NCI-H1048 (cell line): ENCODE data around the gene IL17C.

Experiments used
- DNase-seq: peaks from one replicate; lab custom pipeline; 2025; lab: John Stamatoyannopoulos, UW

Gene IL17C

GRCh38 chr16:88628512-88628974, 9.8 kb upstream of the IL17C start:
- no peak for DNase-seq

- no peak for DNase-seq
Measured at GRCh38 chr16:88629835-88630234, 8.5 kb upstream of the IL17C start.

DNA sequence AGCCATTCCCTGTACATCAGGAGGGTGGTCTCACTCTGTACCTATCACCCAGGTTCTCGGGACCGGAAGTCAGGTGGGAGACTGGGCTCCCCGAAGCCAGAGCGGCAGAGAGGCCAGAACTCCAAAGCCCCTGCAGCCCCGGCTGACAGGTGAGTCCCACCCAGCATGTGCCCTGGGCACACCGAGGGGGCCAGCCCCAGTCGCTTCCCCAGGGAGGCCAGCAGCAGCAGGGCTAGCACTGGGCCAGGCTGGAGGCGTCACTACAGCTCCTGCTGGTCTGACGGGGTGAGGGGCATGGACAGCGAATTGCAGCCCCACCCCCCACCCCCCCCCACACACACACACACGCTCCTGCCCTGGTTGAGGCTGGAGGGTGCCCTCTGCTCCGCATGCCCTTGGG, 7.9 kb upstream of the IL17C start:
- DNase-seq = no peak

GRCh38 chr16:88630941-88631340, 7.4 kb upstream of the IL17C start:
- DNase-seq = no peak

DNA sequence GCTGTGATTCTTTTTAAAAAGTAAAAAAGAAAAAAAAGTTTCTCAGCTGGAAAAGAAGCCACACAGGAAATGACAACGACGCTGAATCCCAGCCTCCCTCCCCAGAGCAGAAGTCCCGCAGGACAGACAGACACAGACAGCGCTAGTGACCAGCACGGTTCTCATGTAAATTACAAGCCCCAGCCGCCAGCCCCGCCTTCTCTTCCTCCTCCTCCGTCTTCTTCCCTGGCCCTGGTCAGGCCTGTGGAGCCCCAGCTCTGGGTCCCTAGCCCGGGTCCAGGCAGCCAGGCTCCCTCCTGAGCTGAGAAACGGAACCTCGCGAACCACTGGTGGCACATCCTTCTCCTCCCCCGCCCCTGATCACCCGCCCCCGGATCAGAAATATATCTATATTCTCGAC, 7.0 kb upstream of the IL17C start:
- DNase-seq = no peak

DNA sequence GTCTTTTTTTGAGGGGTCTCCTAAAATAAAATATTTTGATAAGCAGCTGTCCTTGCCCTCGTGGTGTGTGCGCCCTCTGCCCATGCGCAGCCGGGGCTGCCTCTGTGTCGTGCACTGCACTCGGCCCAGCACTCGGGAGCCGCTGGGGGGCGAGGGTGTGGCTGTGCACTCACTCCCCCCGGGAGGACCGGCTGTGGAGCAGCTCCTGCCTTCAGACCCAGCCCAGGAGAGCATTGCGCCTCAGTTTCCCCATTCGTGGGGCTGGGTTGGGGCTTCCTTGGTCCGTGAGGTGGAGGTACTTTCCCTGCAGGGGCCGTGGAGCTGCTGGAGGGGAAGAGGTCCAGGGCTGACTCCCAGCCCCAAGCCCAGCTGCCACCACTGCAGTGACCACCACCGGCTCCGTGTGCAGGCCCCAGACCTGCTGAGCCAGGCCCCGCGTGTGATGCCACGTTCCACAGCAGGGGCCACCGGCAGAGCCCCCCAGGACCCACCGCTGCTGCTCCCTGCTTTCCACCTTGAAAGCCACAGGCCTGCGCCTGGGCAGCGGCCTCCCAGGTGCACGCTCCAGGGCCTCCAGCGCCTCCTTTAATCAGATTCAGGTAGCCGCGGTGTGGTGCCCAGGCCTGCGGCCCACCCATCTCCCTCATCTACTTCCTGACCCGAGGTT, 6.3 kb upstream of the IL17C start:
- DNase-seq = no peak

- no peak for DNase-seq
Measured at GRCh38 chr16:88632587-88632930, 5.8 kb upstream of the IL17C start.

DNA sequence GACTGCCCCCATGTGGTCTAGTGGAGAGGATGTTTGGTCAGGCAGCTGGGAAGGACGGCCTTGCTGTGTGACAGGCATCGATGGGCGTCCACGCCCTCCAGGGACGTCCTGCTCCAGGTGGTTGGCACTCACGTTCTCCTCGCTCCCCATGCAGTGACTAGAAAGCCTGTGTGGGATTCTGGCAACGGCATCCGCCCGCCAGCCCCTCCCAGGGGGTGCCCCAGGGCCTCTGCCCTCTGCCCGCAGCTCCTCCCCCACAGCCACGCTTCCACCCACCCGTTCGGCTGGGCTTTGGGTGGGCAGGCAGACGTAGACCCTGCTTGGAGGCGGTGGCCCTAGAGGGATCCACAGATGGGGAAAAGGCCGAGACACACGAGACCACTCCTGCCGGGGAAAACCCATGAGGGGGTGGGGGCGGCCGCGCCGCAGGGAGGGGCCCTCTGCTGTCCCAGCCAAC, 4.7 kb upstream of the IL17C start:
- no peak for DNase-seq

DNA sequence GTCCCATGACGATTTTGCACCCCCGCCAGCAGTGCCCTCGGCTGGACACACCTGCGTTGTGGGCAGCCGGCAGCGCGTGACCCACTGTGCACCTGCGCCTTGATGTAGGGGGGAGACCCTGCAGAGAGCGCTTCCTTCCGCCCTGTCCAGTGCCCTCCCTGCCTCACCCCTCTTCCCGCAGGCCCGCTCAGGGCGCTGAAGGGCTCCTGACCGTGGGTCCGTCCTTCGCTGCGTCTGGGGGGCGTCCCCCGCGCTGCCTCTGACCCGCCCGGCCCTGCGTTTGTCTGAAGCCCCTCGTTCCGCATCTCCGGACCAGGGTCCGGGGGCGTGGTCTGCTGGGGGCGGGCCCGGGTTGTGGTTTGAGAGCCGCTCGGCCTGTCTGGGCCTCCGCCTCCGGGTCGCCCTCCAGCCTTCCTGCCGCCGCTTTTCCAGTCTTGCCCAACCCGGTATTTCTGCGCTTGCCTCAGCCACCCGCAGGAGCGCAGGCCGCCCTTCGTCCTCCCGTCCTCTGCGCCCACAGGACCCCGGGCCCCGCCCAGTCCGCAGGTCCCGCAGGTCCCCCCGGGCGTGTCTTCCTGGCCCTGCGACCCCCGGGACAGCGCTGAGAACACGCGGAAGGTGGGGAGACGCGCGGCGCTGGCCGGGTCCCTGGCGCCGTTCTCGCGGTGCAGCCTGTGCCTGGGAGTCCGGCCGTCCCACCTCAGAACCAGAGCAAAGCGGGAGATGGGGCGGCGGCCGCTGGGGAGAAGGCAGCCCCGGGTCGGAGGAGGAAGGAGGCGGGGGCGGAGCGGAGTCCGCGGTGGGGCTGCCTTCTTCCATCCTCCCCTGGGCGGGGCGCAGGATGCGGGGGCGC, 4.0 kb upstream of the IL17C start:
- no peak for DNase-seq

DNA sequence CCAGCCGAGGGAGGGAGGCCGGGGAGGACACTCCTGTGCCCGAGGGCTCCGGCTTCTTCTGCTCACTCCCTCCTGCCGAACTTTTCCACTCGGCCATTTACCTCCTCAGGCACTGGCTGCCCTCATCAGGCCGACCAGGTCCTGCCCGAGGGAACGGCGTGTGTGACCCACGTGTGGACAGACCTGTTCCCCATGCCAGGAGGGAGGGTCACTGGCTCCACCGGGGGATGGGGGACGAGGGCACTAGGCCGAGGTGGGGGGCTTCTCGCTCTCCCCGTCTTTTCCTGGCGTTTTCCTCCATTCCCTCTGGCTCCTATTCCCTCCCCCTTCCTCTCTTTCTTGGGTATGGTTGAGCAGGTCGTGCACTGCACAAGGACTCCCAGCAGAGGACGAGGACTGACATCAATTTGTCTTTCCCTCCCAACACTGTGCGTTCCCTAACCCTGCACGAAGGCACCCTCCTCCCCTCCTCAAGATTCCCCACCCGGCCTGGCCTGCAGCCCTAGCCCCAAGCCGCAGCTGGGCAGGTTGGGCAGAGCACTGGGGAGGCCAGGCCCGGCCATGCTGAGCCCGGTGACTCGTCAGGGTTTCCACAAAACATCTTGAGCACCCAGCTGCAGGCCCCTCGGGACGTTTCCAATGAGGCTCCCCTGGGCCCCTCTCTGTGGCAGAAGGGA, 3.2 kb upstream of the IL17C start:
- no peak for DNase-seq

- DNase-seq = no peak
Measured at GRCh38 chr16:88635671-88636319, 2.6 kb upstream of the IL17C start.

- no peak for DNase-seq
Measured at GRCh38 chr16:88636488-88637265, 1.7 kb upstream of the IL17C start.

- DNase-seq = no peak
Measured at GRCh38 chr16:88639231-88640038, 1.1 kb downstream of the IL17C start.

DNA sequence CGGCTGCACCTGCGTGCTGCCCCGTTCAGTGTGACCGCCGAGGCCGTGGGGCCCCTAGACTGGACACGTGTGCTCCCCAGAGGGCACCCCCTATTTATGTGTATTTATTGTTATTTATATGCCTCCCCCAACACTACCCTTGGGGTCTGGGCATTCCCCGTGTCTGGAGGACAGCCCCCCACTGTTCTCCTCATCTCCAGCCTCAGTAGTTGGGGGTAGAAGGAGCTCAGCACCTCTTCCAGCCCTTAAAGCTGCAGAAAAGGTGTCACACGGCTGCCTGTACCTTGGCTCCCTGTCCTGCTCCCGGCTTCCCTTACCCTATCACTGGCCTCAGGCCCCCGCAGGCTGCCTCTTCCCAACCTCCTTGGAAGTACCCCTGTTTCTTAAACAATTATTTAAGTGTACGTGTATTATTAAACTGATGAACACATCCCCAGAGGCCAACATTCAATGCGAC, 1.7 kb downstream of the IL17C start:
- no peak for DNase-seq

GRCh38 chr16:88640498-88641247, 2.3 kb downstream of the IL17C start:
- no peak for DNase-seq

DNA sequence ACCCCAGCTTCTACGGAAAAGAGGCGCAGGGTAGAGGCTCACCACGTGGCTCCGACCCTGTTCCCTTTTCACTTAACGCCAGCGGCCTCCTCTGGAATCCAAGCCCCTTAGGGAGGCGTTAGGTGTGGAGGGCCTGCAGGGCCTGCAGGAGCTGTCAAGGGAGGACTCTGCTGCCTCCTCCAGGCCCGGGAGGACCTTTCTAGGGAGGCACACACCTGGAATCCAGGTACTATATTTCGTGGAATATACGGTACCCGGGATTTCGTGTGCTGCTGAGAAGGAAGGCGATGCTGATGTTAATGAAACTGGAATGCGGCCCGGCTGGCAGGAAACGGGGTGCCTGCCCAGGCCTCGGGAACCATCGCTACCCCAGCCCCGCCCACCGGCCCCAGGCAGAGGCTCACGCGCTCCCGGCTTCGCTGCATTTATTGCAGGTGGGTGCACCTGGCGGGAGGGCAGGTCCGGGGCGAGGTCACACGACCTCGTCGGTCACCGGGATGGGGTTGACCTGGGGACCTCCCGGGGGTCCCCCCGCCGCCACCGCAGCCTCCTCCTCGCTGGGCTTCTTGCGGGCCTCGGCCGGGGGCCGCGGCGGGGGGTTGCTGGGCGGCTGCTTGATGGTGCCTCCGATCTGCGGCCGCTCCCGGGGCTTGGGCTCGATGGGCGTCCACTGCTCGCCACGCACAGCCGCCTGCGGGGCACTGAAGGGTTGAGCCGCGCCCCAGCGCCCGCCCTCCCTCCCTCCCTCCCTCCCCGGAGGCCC, 4.7 kb downstream of the IL17C start:
- no peak for DNase-seq

DNA sequence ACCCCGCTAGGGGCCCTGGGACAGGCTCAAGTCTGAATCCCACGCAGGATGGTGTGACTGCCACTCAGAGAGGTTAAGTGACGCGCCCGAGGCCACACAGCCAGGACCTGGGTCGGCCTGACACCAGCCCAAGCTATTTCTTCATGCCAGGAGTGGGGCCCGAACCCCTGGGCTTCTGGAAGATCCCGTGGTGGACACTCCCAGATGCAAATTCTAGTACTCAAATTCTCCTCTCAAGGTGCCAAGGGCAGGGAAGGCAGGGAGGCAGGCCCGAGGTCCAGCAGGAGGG, 5.2 kb downstream of the IL17C start:
- DNase-seq = no peak

DNA sequence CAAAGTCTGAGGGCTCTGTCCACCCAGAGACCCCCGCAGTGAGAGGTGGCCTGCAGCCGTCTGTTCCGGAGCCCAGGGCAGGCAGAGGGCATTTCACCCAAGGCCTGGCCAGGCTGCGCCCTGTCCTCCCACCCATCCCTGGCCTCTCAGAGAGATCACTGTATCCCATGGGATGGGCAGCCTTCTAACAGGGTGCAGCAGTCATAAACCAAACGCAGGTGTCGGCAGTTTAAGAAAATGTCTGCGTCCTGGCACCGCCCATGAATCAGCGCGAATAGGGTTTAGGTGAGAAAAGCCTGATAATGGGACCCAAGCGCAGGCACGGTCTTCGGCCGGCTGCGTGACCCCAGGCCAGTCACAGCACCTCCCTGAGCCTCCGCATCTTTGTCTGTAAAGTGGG, 7.1 kb downstream of the IL17C start:
- DNase-seq = no peak

- no peak for DNase-seq
Measured at GRCh38 chr16:88645941-88646340, 7.6 kb downstream of the IL17C start.
